ENCODE results near the gene SLC6A20. TPM values are rescaled to one million over a fixed set of nuclear protein-coding genes. Genes with fewer than 3 reads are reported as not detected.
"Not testable (repeated sequence)": the region's sequence is repeated elsewhere in the genome, so short reads cannot be mapped to it uniquely, and the experiment has no call there.

The SLC6A20 gene
- total and polyA plus RNA-seq, 4 donors = 0.08 to 0.16 (median 0.10) TPM; not detected in 1

DNA sequence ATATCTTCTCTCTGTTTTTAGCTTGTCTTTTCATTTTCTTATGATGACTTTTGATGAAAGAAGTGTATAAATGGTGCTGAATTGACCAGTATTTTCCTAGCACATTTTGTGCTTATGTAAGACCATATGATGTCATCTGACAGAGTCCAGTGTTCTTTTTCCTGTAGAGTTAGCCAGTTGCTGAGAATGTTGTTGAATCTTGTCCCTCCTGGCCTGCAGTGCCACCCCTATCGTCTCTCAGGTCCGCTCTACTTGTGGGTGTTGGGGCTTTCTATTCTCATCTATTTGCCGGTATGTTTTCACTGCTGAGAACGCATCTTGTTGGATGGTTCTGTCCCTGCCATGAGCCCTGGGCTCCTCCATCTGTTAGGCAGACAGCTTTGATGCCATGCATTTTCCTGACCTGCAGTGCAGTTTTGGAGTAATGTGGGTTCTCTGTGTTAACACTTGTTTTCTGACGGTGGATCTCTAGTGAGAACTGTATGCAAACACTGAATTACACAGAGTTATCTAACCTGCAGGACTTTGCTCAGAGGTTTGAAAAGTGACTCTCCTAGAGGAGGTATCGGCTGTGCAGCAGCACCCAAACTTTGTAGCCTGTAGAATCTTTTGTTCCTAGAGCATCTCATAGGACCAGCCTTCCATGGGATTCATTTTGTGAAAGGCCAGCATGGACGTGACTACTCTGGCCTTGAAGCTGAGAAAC, 44.6 kb downstream of the SLC6A20 start:
- TF ChIP-seq, protein P1, sequence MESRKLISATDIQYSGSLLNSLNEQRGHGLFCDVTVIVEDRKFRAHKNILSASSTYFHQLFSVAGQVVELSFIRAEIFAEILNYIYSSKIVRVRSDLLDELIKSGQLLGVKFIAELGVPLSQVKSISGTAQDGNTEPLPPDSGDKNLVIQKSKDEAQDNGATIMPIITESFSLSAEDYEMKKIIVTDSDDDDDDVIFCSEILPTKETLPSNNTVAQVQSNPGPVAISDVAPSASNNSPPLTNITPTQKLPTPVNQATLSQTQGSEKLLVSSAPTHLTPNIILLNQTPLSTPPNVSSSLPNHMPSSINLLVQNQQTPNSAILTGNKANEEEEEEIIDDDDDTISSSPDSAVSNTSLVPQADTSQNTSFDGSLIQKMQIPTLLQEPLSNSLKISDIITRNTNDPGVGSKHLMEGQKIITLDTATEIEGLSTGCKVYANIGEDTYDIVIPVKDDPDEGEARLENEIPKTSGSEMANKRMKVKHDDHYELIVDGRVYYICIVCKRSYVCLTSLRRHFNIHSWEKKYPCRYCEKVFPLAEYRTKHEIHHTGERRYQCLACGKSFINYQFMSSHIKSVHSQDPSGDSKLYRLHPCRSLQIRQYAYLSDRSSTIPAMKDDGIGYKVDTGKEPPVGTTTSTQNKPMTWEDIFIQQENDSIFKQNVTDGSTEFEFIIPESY (IDR thresholded peaks at IDR 0.05) = no peak
- peak; percentile 31 to 40 for TF ChIP-seq HNF4A (conservative IDR thresholded peaks at IDR 0.05)
- TF ChIP-seq FOXA1 (IDR thresholded peaks at IDR 0.05) = no peak
- no peak for TF ChIP-seq GABPA (IDR thresholded peaks at IDR 0.05 in 1 of 2, conservative IDR thresholded peaks at IDR 0.05 in 1 of 2)
- TF ChIP-seq SP1 (IDR thresholded peaks at IDR 0.05) = no peak
- TF ChIP-seq, protein P2, sequence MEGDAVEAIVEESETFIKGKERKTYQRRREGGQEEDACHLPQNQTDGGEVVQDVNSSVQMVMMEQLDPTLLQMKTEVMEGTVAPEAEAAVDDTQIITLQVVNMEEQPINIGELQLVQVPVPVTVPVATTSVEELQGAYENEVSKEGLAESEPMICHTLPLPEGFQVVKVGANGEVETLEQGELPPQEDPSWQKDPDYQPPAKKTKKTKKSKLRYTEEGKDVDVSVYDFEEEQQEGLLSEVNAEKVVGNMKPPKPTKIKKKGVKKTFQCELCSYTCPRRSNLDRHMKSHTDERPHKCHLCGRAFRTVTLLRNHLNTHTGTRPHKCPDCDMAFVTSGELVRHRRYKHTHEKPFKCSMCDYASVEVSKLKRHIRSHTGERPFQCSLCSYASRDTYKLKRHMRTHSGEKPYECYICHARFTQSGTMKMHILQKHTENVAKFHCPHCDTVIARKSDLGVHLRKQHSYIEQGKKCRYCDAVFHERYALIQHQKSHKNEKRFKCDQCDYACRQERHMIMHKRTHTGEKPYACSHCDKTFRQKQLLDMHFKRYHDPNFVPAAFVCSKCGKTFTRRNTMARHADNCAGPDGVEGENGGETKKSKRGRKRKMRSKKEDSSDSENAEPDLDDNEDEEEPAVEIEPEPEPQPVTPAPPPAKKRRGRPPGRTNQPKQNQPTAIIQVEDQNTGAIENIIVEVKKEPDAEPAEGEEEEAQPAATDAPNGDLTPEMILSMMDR (IDR thresholded peaks at IDR 0.05; ENCODE audit: low read depth, low read length, missing input control) = no peak
- TF ChIP-seq EGR1 (IDR thresholded peaks at IDR 0.05; ENCODE audit: low read depth in 2 of 2) = no peak
- TF ChIP-seq HNF4G (IDR thresholded peaks at IDR 0.05) = no peak
- Histone ChIP-seq H3K4me1 (ENCODE audit: control insufficient read depth in 4 of 4, insufficient read depth in 4 of 4, low read length in 3 of 4) (peaks cover 0 to 4% (median 2%) of the 10 kb centered on the region in 4 donors), H3K27ac (ENCODE audit: low read depth in 1 of 2, low read length in 2 of 2) (peak overlapping the region in 1 of 2 donors; percentile 30), H3K36me3 (ENCODE audit: control insufficient read depth in 4 of 4, insufficient read depth in 3 of 4, low read depth in 1 of 4, low read length in 3 of 4) (peaks cover 0 to 12% (median 0%) of the 10 kb centered on the region in 4 donors), H3K9ac (ENCODE audit: low read depth in 1 of 2, low read length in 2 of 2) (no peak overlapping the region), H3K9me3 (ENCODE audit: control insufficient read depth in 4 of 4, low read length in 3 of 4) (no peaks in the 10 kb centered on the region), H3K4me3 (ENCODE audit: low read depth in 1 of 3, low read length in 3 of 3) (no peak overlapping the region), H3K27me3 (ENCODE audit: control insufficient read depth in 4 of 4, insufficient read depth in 4 of 4, low read length in 3 of 4) (no peaks in the 10 kb centered on the region)
- no peak for DNase-seq (ENCODE audit: low spot score)
- 61% methylated on average over 7 of the region's 7 CpGs for WGBS

DNA sequence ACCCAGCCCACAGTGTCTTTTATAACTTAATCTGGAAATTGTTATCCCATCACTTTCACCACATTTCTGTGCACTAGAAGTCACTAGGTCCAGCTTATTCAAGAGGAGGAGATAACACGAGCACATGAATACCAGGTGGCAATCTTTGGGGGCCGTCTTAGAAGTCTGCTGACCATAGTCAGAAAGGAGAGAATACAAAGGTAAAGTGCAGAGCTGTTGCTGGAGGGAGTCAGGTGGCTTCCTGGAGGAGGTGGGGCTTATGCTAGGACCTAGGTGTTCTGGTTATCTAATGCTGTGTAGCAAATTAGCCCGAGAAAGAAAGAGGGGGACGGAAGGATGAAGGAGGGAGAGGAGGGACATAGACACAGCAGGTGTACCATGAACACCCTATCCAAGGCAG, 46.5 kb downstream of the SLC6A20 start:
- DNase-seq (ENCODE audit: low spot score) = no peak
- Histone ChIP-seq H3K9me3 (ENCODE audit: control insufficient read depth in 4 of 4, low read length in 3 of 4) (no peaks in the 10 kb centered on the region), H3K27ac (ENCODE audit: low read depth in 1 of 2, low read length in 2 of 2) (no peak overlapping the region), H3K4me3 (ENCODE audit: low read depth in 1 of 3, low read length in 3 of 3) (no peak overlapping the region), H3K4me1 (ENCODE audit: control insufficient read depth in 4 of 4, insufficient read depth in 4 of 4, low read length in 3 of 4) (peaks cover 0 to 4% (median 2%) of the 10 kb centered on the region in 4 donors), H3K36me3 (ENCODE audit: control insufficient read depth in 4 of 4, insufficient read depth in 3 of 4, low read depth in 1 of 4, low read length in 3 of 4) (peaks cover 0 to 22% (median 6%) of the 10 kb centered on the region in 4 donors), H3K27me3 (ENCODE audit: control insufficient read depth in 4 of 4, insufficient read depth in 4 of 4, low read length in 3 of 4) (no peaks in the 10 kb centered on the region), H3K9ac (ENCODE audit: low read depth in 1 of 2, low read length in 2 of 2) (no peak overlapping the region)
- 86% methylated on average over 4 of the region's 4 CpGs for WGBS
- TF ChIP-seq, protein P1 (IDR thresholded peaks at IDR 0.05) = no peak
- TF ChIP-seq FOXA2 (IDR thresholded peaks at IDR 0.05) = no peak
- TF ChIP-seq EGR1 (IDR thresholded peaks at IDR 0.05; ENCODE audit: low read depth in 2 of 2) = no peak
- TF ChIP-seq TAF1 (conservative IDR thresholded peaks at IDR 0.05) = no peak
- no peak for TF ChIP-seq YY1 (IDR thresholded peaks at IDR 0.05)
- TF ChIP-seq NR2F2 (IDR thresholded peaks at IDR 0.05) = no peak
- TF ChIP-seq RAD21 (IDR thresholded peaks at IDR 0.05) = no peak
- TF ChIP-seq, protein P2 (IDR thresholded peaks at IDR 0.05; ENCODE audit: low read depth, low read length, missing input control) = no peak
- no peak for TF ChIP-seq GABPA (IDR thresholded peaks at IDR 0.05 in 1 of 2, conservative IDR thresholded peaks at IDR 0.05 in 1 of 2)
- TF ChIP-seq, protein P3, sequence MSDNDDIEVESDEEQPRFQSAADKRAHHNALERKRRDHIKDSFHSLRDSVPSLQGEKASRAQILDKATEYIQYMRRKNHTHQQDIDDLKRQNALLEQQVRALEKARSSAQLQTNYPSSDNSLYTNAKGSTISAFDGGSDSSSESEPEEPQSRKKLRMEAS (IDR thresholded peaks at IDR 0.05) = no peak

DNA sequence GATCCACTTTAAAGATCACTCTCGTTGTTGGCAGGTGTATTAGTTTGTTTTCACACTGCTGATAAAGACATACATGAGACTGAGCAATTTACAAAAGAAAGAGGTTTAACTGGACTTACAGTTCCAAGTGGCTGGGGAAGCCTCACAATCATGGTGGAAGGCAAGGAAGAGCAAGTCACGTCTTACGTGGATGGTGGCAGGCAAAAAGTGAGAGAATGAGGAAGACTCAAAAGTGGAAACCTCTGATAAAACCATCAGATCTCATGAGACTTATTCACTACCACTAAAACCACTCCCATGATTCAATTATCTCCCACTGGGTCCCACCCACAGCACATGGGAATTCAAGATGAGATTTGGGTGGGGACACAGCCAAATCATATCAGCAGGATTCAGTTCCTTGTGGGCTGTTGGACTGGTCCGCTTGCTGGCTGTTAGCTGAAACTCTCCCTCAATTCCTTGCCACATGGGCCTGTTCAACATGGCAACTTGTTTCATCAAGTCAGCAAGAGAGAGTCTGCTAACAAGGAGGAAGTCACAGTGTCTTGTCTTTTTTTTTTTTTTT, 47.2 kb downstream of the SLC6A20 start:
- not testable (repeated sequence) for H3K27ac ChIP-seq (ENCODE audit: low read depth in 1 of 2, low read length in 2 of 2); H3K4me3 ChIP-seq (ENCODE audit: low read depth in 1 of 3, low read length in 3 of 3); H3K9me3 ChIP-seq (ENCODE audit: control insufficient read depth in 4 of 4, low read length in 3 of 4); DNase-seq (ENCODE audit: low spot score); H3K27me3 ChIP-seq (ENCODE audit: control insufficient read depth in 4 of 4, insufficient read depth in 4 of 4, low read length in 3 of 4); H3K9ac ChIP-seq (ENCODE audit: low read depth in 1 of 2, low read length in 2 of 2); H3K4me1 ChIP-seq (ENCODE audit: control insufficient read depth in 4 of 4, insufficient read depth in 4 of 4, low read length in 3 of 4)
- WGBS = 85% methylated on average over 4 of the region's 4 CpGs
- H3K36me3 ChIP-seq (ENCODE audit: control insufficient read depth in 4 of 4, insufficient read depth in 3 of 4, low read depth in 1 of 4, low read length in 3 of 4) = peaks cover 4 to 25% (median 9%) of the 10 kb centered on the region in 4 donors
